Fibroblast of lung (primary cell): Measurements from ENCODE around the gene H1-8. TPM values are rescaled to one million over a fixed set of nuclear protein-coding genes. Genes with fewer than 3 reads are reported as not detected.

Source experiments
- DNase-seq, 2 donors: peaks; one replicate each; pipeline versions ENCODE4 v3.0.0 to v3.0.0-alpha.2; 2010; ENCODE audit warnings: low read depth in 2 of 2
- H2AFZ ChIP-seq: 2 replicates; pipeline ENCODE4 v1.5.1; 2012; ENCODE audit warnings: low read length, control low read depth, inconsistent platforms
- H3K27ac ChIP-seq: 2 replicates; pipeline ENCODE4 v1.5.1; 2011; ENCODE audit warnings: low read length, control low read depth; ENCODE audit not compliant: insufficient read depth
- H3K27me3 ChIP-seq: 2 replicates; pipeline ENCODE4 v1.5.1; 2011; ENCODE audit warnings: mild to moderate bottlenecking, low read length; ENCODE audit not compliant: control insufficient read depth, insufficient read depth
- H3K36me3 ChIP-seq: 2 replicates; pipeline ENCODE4 v1.5.1; 2011; ENCODE audit warnings: low read length; ENCODE audit not compliant: control insufficient read depth, insufficient read depth
- H3K4me1 ChIP-seq: 2 replicates; pipeline ENCODE4 v1.5.1; 2011; ENCODE audit warnings: low read length; ENCODE audit not compliant: control insufficient read depth, insufficient read depth; ENCODE audit errors: extremely low read depth
- H3K4me2 ChIP-seq: 2 replicates; pipeline ENCODE4 v1.5.1; 2011; ENCODE audit warnings: low read length, control low read depth; ENCODE audit not compliant: insufficient read depth; ENCODE audit errors: extremely low read depth
- H3K4me3 ChIP-seq, 4 experiments: fragments of 200-600 bp in 1 of 4; sonication (generic) in 1 of 4; replicated peaks in 1 of 4; 2 replicates each; pipeline ENCODE4 v1.5.1; 2011 to 2016; ENCODE audit warnings: low read length in 4 of 4, low read depth in 3 of 4, mild to moderate bottlenecking in 3 of 4, control low read depth in 2 of 4, inconsistent platforms in 1 of 4, mixed read lengths in 1 of 4; ENCODE audit not compliant: insufficient read depth in 1 of 4; ENCODE audit errors: control extremely low read depth in 1 of 4
- H3K79me2 ChIP-seq: 2 replicates; pipeline ENCODE4 v1.5.1; 2012; ENCODE audit warnings: mild to moderate bottlenecking, low read length, inconsistent platforms; ENCODE audit not compliant: control insufficient read depth, insufficient read depth
- H3K9ac ChIP-seq: 2 replicates; pipeline ENCODE4 v1.5.1; 2011; ENCODE audit warnings: mild to moderate bottlenecking, low read length, control low read depth; ENCODE audit not compliant: insufficient read depth
- H3K9me3 ChIP-seq: 2 replicates; pipeline ENCODE4 v1.5.1; 2012; ENCODE audit warnings: low read depth, low read length; ENCODE audit not compliant: control insufficient read depth, insufficient read depth
- H4K20me1 ChIP-seq: 2 replicates; pipeline ENCODE4 v1.5.1; 2011; ENCODE audit warnings: low read length; ENCODE audit not compliant: control insufficient read depth, insufficient read depth; ENCODE audit errors: extremely low read depth
- CTCF ChIP-seq, 2 donors: IDR thresholded peaks in 1 of 2; conservative IDR thresholded peaks in 1 of 2; 1 replicate in 1 of 2; 2 replicates in 1 of 2; pipeline ENCODE4 v1.5.1; 2011 to 2012; ENCODE audit warnings: low read length in 2 of 2, control low read depth in 1 of 2, inconsistent platforms in 1 of 2, low read depth in 1 of 2, mild to moderate bottlenecking in 1 of 2
- EZH2 ChIP-seq: IDR thresholded peaks from 2 replicates; pipeline ENCODE4 v1.5.1; 2012; ENCODE audit warnings: low read length, control low read depth, mild to moderate bottlenecking; ENCODE audit errors: missing control alignments
- polyA plus RNA-seq, 2 donors: library from polyadenylated mRNA; depleted of rRNA in 1 of 2; stranded (reverse) in 1 of 2; unstranded in 1 of 2; fragments of >200 nt; gene quantifications; 2 replicates each; pipeline ENCODE4 v1.2.1, GENCODE V29; 2011 to 2012; ENCODE audit warnings: missing spikeins in 1 of 2
- total RNA-seq: library from RNA; depleted of rRNA; stranded (reverse); fragments of >200 nt; gene quantifications from 2 replicates; pipeline ENCODE4 v1.2.1, GENCODE V29; 2014

The H1-8 gene
- total and polyA plus RNA-seq, 2 donors (not counting 1 experiment from before 2014, with no cell fraction given), result not detected

DNA sequence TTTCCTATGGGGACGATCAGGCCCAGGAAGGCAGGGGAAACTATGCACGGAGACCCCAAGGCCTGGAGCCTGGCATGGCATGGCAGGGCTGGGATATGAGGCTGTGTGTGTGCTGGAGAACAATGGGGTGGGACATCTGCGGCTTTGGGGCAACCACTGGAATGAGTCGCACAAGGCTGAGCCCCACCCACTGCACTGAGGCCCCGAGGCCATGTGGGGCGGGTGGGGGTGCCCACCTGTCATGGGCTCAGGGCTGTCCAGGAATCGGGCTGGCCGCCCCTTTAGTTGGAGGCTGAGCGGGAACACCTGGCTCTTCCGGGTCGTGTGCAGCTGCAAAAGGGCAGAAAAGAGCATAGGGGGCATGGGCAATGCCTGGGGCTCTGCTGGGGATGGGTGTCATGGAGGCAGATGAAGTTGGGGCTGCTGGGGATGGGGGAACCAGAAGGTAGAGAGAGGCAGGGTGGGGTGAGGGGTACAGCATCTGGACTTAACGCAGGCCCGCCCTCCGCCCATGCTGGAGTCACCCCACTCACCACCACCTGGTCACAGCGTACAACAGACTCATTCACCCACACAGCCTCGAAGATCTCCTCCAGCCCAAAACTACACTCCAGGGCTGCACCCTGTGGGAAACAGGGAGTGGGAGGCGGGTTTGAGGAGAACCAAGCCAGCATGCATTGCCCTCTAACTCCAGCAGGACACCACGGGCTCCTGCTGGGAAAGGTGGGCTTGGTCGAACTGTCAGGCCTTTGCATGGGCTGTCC is 32.4 kb downstream of the H1-8 start:
- H3K4me1 ChIP-seq, result peaks cover 2% of the 10 kb centered on the region
- H3K4me3 ChIP-seq, result no peak overlapping the region
- no peak for DNase-seq
- H3K27ac ChIP-seq, result no peak overlapping the region
- H3K79me2 ChIP-seq, result no peaks in the 10 kb centered on the region
- H3K9ac ChIP-seq, result no peak overlapping the region
- H3K27me3 ChIP-seq, result no peaks in the 10 kb centered on the region
- TF ChIP-seq CTCF (conservative IDR thresholded peaks at IDR 0.05 in 1 of 2, IDR thresholded peaks at IDR 0.05 in 1 of 2; ENCODE audit: low read depth in 1 of 2, low read length in 2 of 2) (no peak), EZH2 (no peak)
- no peaks in the 10 kb centered on the region for H4K20me1 ChIP-seq
- H3K4me2 ChIP-seq, result no peak overlapping the region
- H2AFZ ChIP-seq, result no peak overlapping the region
- H3K9me3 ChIP-seq, result no peaks in the 10 kb centered on the region
- peaks cover 35% of the 10 kb centered on the region for H3K36me3 ChIP-seq

- H3K4me3 ChIP-seq, result no peak overlapping the region
These were observed 33.0 kb downstream of the H1-8 start for GRCh38 chr3:129575997-129576384.

GRCh38 chr3:129576514-129577352 is 33.8 kb downstream of the H1-8 start:
- DNase-seq, result no peak
- H3K27me3 ChIP-seq, result no peaks in the 10 kb centered on the region
- no peak overlapping the region for H3K27ac ChIP-seq
- no peak overlapping the region for H3K9ac ChIP-seq
- peaks cover 25% of the 10 kb centered on the region for H3K36me3 ChIP-seq
- no peak overlapping the region for H3K4me3 ChIP-seq
- H2AFZ ChIP-seq, result no peak overlapping the region
- no peaks in the 10 kb centered on the region for H3K79me2 ChIP-seq
- no peak for TF ChIP-seq CTCF (conservative IDR thresholded peaks at IDR 0.05 in 1 of 2, IDR thresholded peaks at IDR 0.05 in 1 of 2; ENCODE audit: low read depth in 1 of 2, low read length in 2 of 2)
- no peak for TF ChIP-seq EZH2
- peaks cover 2% of the 10 kb centered on the region for H3K4me1 ChIP-seq
- H3K4me2 ChIP-seq, result no peak overlapping the region
- no peaks in the 10 kb centered on the region for H3K9me3 ChIP-seq
- H4K20me1 ChIP-seq, result no peaks in the 10 kb centered on the region

More at GRCh38 chr3:129575997-129576384, 33.0 kb downstream of the H1-8 start:
- Histone ChIP-seq H3K79me2 (no peaks in the 10 kb centered on the region), H3K27me3 (no peaks in the 10 kb centered on the region), H3K27ac (no peak overlapping the region), H3K9ac (no peak overlapping the region), H3K36me3 (peaks cover 30% of the 10 kb centered on the region), H3K4me1 (peaks cover 2% of the 10 kb centered on the region), H4K20me1 (no peaks in the 10 kb centered on the region), H3K4me2 (no peak overlapping the region), H2AFZ (no peak overlapping the region), H3K9me3 (no peaks in the 10 kb centered on the region)
- DNase-seq, result no peak
- no peak for TF ChIP-seq EZH2
